Panc1 (cell line): ENCODE data around the gene CCSER2.

ENCODE experiments used
- CTCF ChIP-seq: fragments of 450-650 bp; IDR thresholded peaks from 2 replicates; pipeline ENCODE4 v1.5.1; 2017; ENCODE audit warnings: mild to moderate bottlenecking
- POLR2AphosphoS5 ChIP-seq: IDR thresholded peaks from 2 replicates; pipeline ENCODE4 v1.6.1; 2012; ENCODE audit warnings: mild to moderate bottlenecking, low read depth, low read length, moderate library complexity
- REST ChIP-seq, 2 experiments: IDR thresholded peaks; 2 replicates each; pipeline ENCODE4 v1.6.1; 2011 to 2012; ENCODE audit warnings: low read depth in 2 of 2, control low read depth in 1 of 2, low read length in 1 of 2, mild to moderate bottlenecking in 1 of 2, moderate library complexity in 1 of 2; ENCODE audit not compliant: insufficient read depth in 1 of 2
- SIN3A ChIP-seq: IDR thresholded peaks from 2 replicates; pipeline ENCODE4 v1.6.1; 2012; ENCODE audit warnings: low read depth, mild to moderate bottlenecking, low read length, moderate library complexity, borderline replicate concordance; ENCODE audit not compliant: insufficient read depth

GRCh38 chr10:84540617-84541288 lies 212.4 kb downstream of the CCSER2 start:
- TF ChIP-seq CTCF (peak; percentile 98), SIN3A (no peak), POLR2AphosphoS5 (no peak), REST (IDR thresholded peaks at IDR 0.05; ENCODE audit: insufficient read depth in 1 of 2, low read depth in 2 of 2, low read length in 1 of 2) (no peak)
